Stimulated activated CD8-positive, alpha-beta memory T cell treated with anti-CD3 and anti-CD28 coated beads, Interleukin-2, amount 100 ng/mL, for 1 hour (primary cell): ENCODE measurements around the gene IFITM2.

ENCODE experiments used
- DNase-seq, 2 donors: peaks; one replicate each; pipeline ENCODE4 v3.0.0-alpha.2; 2020; ENCODE audit warnings: low read depth in 2 of 2

IFITM2 gene

GRCh38 chr11:293271-293851 is 14.3 kb upstream of the IFITM2 start:
- DNase-seq: no peak

- no peak for DNase-seq
Observed at GRCh38 chr11:293852-294661, 13.6 kb upstream of the IFITM2 start.

- no peak for DNase-seq
Observed at GRCh38 chr11:294780-295179, 12.8 kb upstream of the IFITM2 start.

- DNase-seq: no peak
Observed at GRCh38 chr11:295351-296170, 12.1 kb upstream of the IFITM2 start.

- DNase-seq: no peak
Observed at GRCh38 chr11:296171-297050, 11.2 kb upstream of the IFITM2 start.

GRCh38 chr11:297051-297585 is 10.5 kb upstream of the IFITM2 start:
- no peak for DNase-seq

- DNase-seq: no peak
Observed at GRCh38 chr11:297586-298405, 9.8 kb upstream of the IFITM2 start.

- DNase-seq: no peak
Observed at GRCh38 chr11:298406-299065, 9.1 kb upstream of the IFITM2 start.

GRCh38 chr11:299081-299891 is 8.3 kb upstream of the IFITM2 start, which contains the start of gene IFITM5:
TSS of gene IFITM5 (minus strand) at chr11:299526. CDS start at chr11:299490, 36 bp downstream.
- DNase-seq: no peak

- no peak for DNase-seq
Observed at GRCh38 chr11:299951-300735, 7.5 kb upstream of the IFITM2 start.

- no peak for DNase-seq
Observed at GRCh38 chr11:303363-303762, 4.3 kb upstream of the IFITM2 start.

- DNase-seq: no peak
Observed at GRCh38 chr11:304061-304506, 3.5 kb upstream of the IFITM2 start.

GRCh38 chr11:304915-305843 is 2.4 kb upstream of the IFITM2 start:
- DNase-seq: no peak

- DNase-seq: no peak
Observed at GRCh38 chr11:305844-306211, 1.8 kb upstream of the IFITM2 start.

GRCh38 chr11:306645-307371 is 808 bp upstream of the IFITM2 start:
- DNase-seq: no peak
